CD4-positive, CD25-positive, alpha-beta regulatory T cell (primary cell): ENCODE results near the gene WNT4. TPM values are rescaled to one million over a fixed set of nuclear protein-coding genes. Genes with fewer than 3 reads are reported as not detected.

Experiments used
- ATAC-seq, 2 donors: fragments of 150-1000 bp; cut with Tn5 transposase; one replicate each; pipeline ENCODE4 v1.10.0; 2021; ENCODE audit warnings: low read depth in 2 of 2, moderate number of reproducible peaks in 2 of 2, moderate library complexity in 1 of 2
- DNase-seq, 3 donors: peaks; one replicate each; pipeline versions ENCODE4 v3.0.0 to v3.0.0-alpha.2; 2012 to 2022; ENCODE audit warnings: mixed read lengths in 1 of 3
- H3K27ac ChIP-seq: one replicate; pipeline ENCODE4 v1.7.0; 2013; ENCODE audit warnings: mild to moderate bottlenecking, low read length; ENCODE audit not compliant: insufficient read depth, poor library complexity, severe bottlenecking
- H3K27me3 ChIP-seq: one replicate; pipeline ENCODE4 v1.7.0; 2013; ENCODE audit warnings: low read length; ENCODE audit not compliant: control insufficient read depth, insufficient read depth
- H3K36me3 ChIP-seq: one replicate; pipeline ENCODE4 v1.7.0; 2013; ENCODE audit warnings: mild to moderate bottlenecking, low read length, moderate library complexity; ENCODE audit not compliant: control insufficient read depth, insufficient read depth
- H3K4me1 ChIP-seq: 2 replicates; pipeline ENCODE4 v1.7.0; 2013; ENCODE audit warnings: mild to moderate bottlenecking, low read length; ENCODE audit not compliant: insufficient read depth, control insufficient read depth, poor library complexity, severe bottlenecking
- H3K4me3 ChIP-seq: one replicate; pipeline ENCODE4 v1.7.0; 2013; ENCODE audit warnings: low read depth, mild to moderate bottlenecking, low read length, moderate library complexity
- H3K9me3 ChIP-seq, 2 experiments: 1 replicate in 1 of 2; 2 replicates in 1 of 2; pipeline ENCODE4 v1.7.0; 2013; ENCODE audit warnings: low read length in 2 of 2, mild to moderate bottlenecking in 1 of 2, moderate library complexity in 1 of 2; ENCODE audit not compliant: control insufficient read depth in 2 of 2
- H3K27ac Mint-ChIP-seq, 3 donors: one replicate each; pipeline ENCODE4 v1.8.0; 2020 to 2022; ENCODE audit warnings: mild to moderate bottlenecking in 3 of 3, mixed read lengths in 3 of 3, moderate library complexity in 2 of 3
- H3K27me3 Mint-ChIP-seq: one replicate; pipeline ENCODE4 v1.8.0; 2022; ENCODE audit warnings: mild to moderate bottlenecking, mixed read lengths
- H3K36me3 Mint-ChIP-seq: one replicate; pipeline ENCODE4 v1.8.0; 2020; ENCODE audit warnings: mixed read lengths
- H3K4me1 Mint-ChIP-seq, 4 donors: one replicate each; pipeline ENCODE4 v1.8.0; 2020 to 2022; ENCODE audit warnings: mixed read lengths in 4 of 4, mild to moderate bottlenecking in 1 of 4
- H3K4me3 Mint-ChIP-seq, 4 donors: one replicate each; pipeline ENCODE4 v1.8.0; 2020 to 2022; ENCODE audit warnings: mild to moderate bottlenecking in 4 of 4, mixed read lengths in 4 of 4, moderate library complexity in 3 of 4
- H3K9me3 Mint-ChIP-seq, 7 donors: one replicate each; pipeline ENCODE4 v1.8.0; 2020 to 2022; ENCODE audit warnings: mixed read lengths in 7 of 7, mild to moderate bottlenecking in 3 of 7, moderate library complexity in 2 of 7
- polyA plus RNA-seq, 4 donors: library from polyadenylated mRNA; unstranded; fragments of 300-500 nt; fragmentation: Illumina TruSeq; gene quantifications; one replicate each; pipeline ENCODE4 v1.2.3, GENCODE V29; 2021
- total RNA-seq: library from RNA; stranded (reverse); gene quantifications from one replicate; pipeline ENCODE4 v1.2.3, GENCODE V29; 2022

The WNT4 gene
- total and polyA plus RNA-seq, 5 donors from 2014 or later, result 0.06 to 0.13 TPM; not detected in 3

GRCh38 chr1:22080191-22080590, 62.7 kb downstream of the WNT4 start:
- Histone ChIP-seq H3K36me3 (peaks cover 68% of the 10 kb centered on the region), H3K27me3 (no peaks in the 10 kb centered on the region), H3K9me3 (no peaks in the 10 kb centered on the region), H3K27ac (peak overlapping the region; percentile 1), H3K4me3 (peak overlapping the region; percentile 33), H3K4me1 (peaks cover 58% of the 10 kb centered on the region)
- ATAC-seq (no peak), DNase-seq (no peak)
- H3K9me3 Mint-ChIP-seq, result peaks cover 0 to 2% (median 0%) of the 10 kb centered on the region in 7 donors
- H3K4me1 Mint-ChIP-seq, result peaks cover 59 to 89% (median 75%) of the 10 kb centered on the region in 4 donors
- no peaks in the 10 kb centered on the region for H3K27me3 Mint-ChIP-seq
- peaks cover 50% of the 10 kb centered on the region for H3K36me3 Mint-ChIP-seq
- peak overlapping the region in 1 of 3 donors; percentile 70 for H3K27ac Mint-ChIP-seq
- H3K4me3 Mint-ChIP-seq, result peak overlapping the region in 1 of 4 donors; percentile 80

GRCh38 chr1:22078133-22078532, 64.8 kb downstream of the WNT4 start:
- ATAC-seq (no peak), DNase-seq (no peak)
- H3K4me1 ChIP-seq, result peaks cover 70% of the 10 kb centered on the region
- peak overlapping the region; percentile 65 for H3K4me3 ChIP-seq
- no peaks in the 10 kb centered on the region for H3K27me3 ChIP-seq
- H3K27me3 Mint-ChIP-seq, result no peaks in the 10 kb centered on the region
- H3K9me3 Mint-ChIP-seq, result peaks cover 0 to 2% (median 0%) of the 10 kb centered on the region in 7 donors
- H3K9me3 ChIP-seq, result no peaks in the 10 kb centered on the region
- peak overlapping the region; percentile 42 for H3K27ac ChIP-seq
- H3K36me3 ChIP-seq, result peaks cover 62% of the 10 kb centered on the region
- peak overlapping the region in 2 of 3 donors; percentile 38 to 86 for H3K27ac Mint-ChIP-seq
- H3K4me1 Mint-ChIP-seq, result peaks cover 56 to 91% (median 74%) of the 10 kb centered on the region in 4 donors
- H3K4me3 Mint-ChIP-seq, result peak overlapping the region; percentile 59 to 79 (median 74)
- peaks cover 51% of the 10 kb centered on the region for H3K36me3 Mint-ChIP-seq

- Mint-ChIP-seq H3K27me3 (no peaks in the 10 kb centered on the region), H3K36me3 (peaks cover 51% of the 10 kb centered on the region), H3K27ac (peak overlapping the region in 2 of 3 donors; percentile 38 to 86), H3K4me3 (peak overlapping the region; percentile 59 to 79 (median 74)), H3K9me3 (peaks cover 0 to 2% (median 0%) of the 10 kb centered on the region in 7 donors), H3K4me1 (peaks cover 56 to 95% (median 74%) of the 10 kb centered on the region in 4 donors)
- H3K27me3 ChIP-seq, result no peaks in the 10 kb centered on the region
- peaks cover 70% of the 10 kb centered on the region for H3K4me1 ChIP-seq
- peak overlapping the region; percentile 42 for H3K27ac ChIP-seq
- H3K9me3 ChIP-seq, result no peaks in the 10 kb centered on the region
- ATAC-seq (no peak), DNase-seq (no peak)
- H3K36me3 ChIP-seq, result peaks cover 62% of the 10 kb centered on the region
- peak overlapping the region; percentile 65 for H3K4me3 ChIP-seq
Measured at GRCh38 chr1:22077728-22078127, 65.2 kb downstream of the WNT4 start.

- Histone ChIP-seq H3K27ac (peak overlapping the region; percentile 60), H3K4me1 (peaks cover 84% of the 10 kb centered on the region), H3K36me3 (peaks cover 55% of the 10 kb centered on the region), H3K27me3 (no peaks in the 10 kb centered on the region), H3K9me3 (no peaks in the 10 kb centered on the region), H3K4me3 (peak overlapping the region; percentile 59)
- DNase-seq (no peak), ATAC-seq (no peak)
- Mint-ChIP-seq H3K27me3 (no peaks in the 10 kb centered on the region), H3K27ac (peak overlapping the region; percentile 19 to 62 (median 53)), H3K4me1 (peaks cover 51 to 98% (median 74%) of the 10 kb centered on the region in 4 donors), H3K36me3 (peaks cover 48% of the 10 kb centered on the region), H3K9me3 (peaks cover 0 to 2% (median 0%) of the 10 kb centered on the region in 7 donors), H3K4me3 (peak overlapping the region; percentile 71 to 86 (median 78))
Measured at GRCh38 chr1:22076346-22076745, 66.6 kb downstream of the WNT4 start.

GRCh38 chr1:22075718-22076117, 67.2 kb downstream of the WNT4 start:
- Histone ChIP-seq H3K4me1 (peaks cover 88% of the 10 kb centered on the region), H3K4me3 (peak overlapping the region; percentile 59), H3K27ac (peak overlapping the region; percentile 60), H3K27me3 (no peaks in the 10 kb centered on the region), H3K9me3 (no peaks in the 10 kb centered on the region), H3K36me3 (peaks cover 53% of the 10 kb centered on the region)
- ATAC-seq, result no peak
- Mint-ChIP-seq H3K4me3 (peak overlapping the region; percentile 71 to 86 (median 78)), H3K27me3 (no peaks in the 10 kb centered on the region), H3K9me3 (peaks cover 0 to 2% (median 0%) of the 10 kb centered on the region in 7 donors), H3K27ac (peak overlapping the region; percentile 19 to 62 (median 53)), H3K4me1 (peaks cover 50 to 95% (median 72%) of the 10 kb centered on the region in 4 donors), H3K36me3 (peaks cover 48% of the 10 kb centered on the region)
- no peak for DNase-seq

- Histone ChIP-seq H3K4me1 (peaks cover 87% of the 10 kb centered on the region), H3K9me3 (no peaks in the 10 kb centered on the region), H3K4me3 (peak overlapping the region; percentile 59), H3K36me3 (peaks cover 52% of the 10 kb centered on the region), H3K27me3 (no peaks in the 10 kb centered on the region), H3K27ac (peak overlapping the region; percentile 60)
- peaks cover 52 to 96% (median 73%) of the 10 kb centered on the region in 4 donors for H3K4me1 Mint-ChIP-seq
- H3K9me3 Mint-ChIP-seq, result peaks cover 0 to 2% (median 0%) of the 10 kb centered on the region in 7 donors
- H3K4me3 Mint-ChIP-seq, result peak overlapping the region; percentile 54 to 86 (median 74)
- H3K27ac Mint-ChIP-seq, result peak overlapping the region; percentile 57 to 78 (median 60)
- peaks cover 50% of the 10 kb centered on the region for H3K36me3 Mint-ChIP-seq
- ATAC-seq (no peak), DNase-seq (no peak)
- no peaks in the 10 kb centered on the region for H3K27me3 Mint-ChIP-seq
Measured at GRCh38 chr1:22074803-22075202, 68.1 kb downstream of the WNT4 start.

- H3K4me1 ChIP-seq, result peaks cover 86% of the 10 kb centered on the region
- H3K9me3 ChIP-seq, result no peaks in the 10 kb centered on the region
- H3K27me3 Mint-ChIP-seq, result no peaks in the 10 kb centered on the region
- no peak for DNase-seq
- peaks cover 0 to 1% (median 0%) of the 10 kb centered on the region in 7 donors for H3K9me3 Mint-ChIP-seq
- H3K27ac ChIP-seq, result peak overlapping the region; percentile 42
- H3K4me1 Mint-ChIP-seq, result peaks cover 50 to 92% (median 70%) of the 10 kb centered on the region in 4 donors
- peaks cover 40% of the 10 kb centered on the region for H3K36me3 ChIP-seq
- H3K4me3 ChIP-seq, result peak overlapping the region; percentile 22
- no peak for ATAC-seq
- H3K4me3 Mint-ChIP-seq, result peak overlapping the region; percentile 13 to 72 (median 66)
- peaks cover 49% of the 10 kb centered on the region for H3K36me3 Mint-ChIP-seq
- H3K27me3 ChIP-seq, result no peaks in the 10 kb centered on the region
- peak overlapping the region in 2 of 3 donors; percentile 55 to 60 for H3K27ac Mint-ChIP-seq
Measured at GRCh38 chr1:22071511-22071910, 71.4 kb downstream of the WNT4 start.
